Stimulated activated CD8-positive, alpha-beta memory T cell treated with anti-CD3 and anti-CD28 coated beads, Interleukin-7, amount 100 ng/mL, for 4 hours (primary cell): ENCODE data around the gene NAALADL2.
"Not testable (repeated sequence)": the region's sequence is repeated elsewhere in the genome, so short reads cannot be mapped to it uniquely, and the experiment has no call there.

ENCODE experiments used
- DNase-seq, 2 donors: peaks; one replicate each; pipeline ENCODE4 v3.0.0-alpha.2; 2020; ENCODE audit warnings: low read depth in 2 of 2

NAALADL2 gene

DNA sequence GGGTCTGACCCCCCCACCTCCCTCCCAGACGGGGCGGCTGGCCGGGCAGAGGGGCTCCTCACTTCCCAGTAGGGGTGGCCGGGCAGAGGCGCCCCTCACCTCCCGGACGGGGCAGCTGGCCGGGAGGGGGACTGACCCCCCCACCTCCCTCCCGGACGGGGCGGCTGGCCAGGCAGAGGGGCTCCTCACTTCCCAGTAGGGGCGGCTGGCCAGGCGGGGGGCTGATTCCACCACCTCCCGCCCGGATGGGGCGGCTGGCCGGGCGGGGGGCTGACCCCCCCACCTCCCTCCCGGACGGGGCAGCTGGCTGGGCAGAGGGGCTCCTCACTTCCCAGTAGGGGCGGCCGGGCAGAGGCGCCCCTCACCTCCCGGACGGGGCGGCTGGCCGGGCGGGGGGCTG lies 272.7 kb downstream of the NAALADL2 start:
- not testable (repeated sequence) for DNase-seq

DNA sequence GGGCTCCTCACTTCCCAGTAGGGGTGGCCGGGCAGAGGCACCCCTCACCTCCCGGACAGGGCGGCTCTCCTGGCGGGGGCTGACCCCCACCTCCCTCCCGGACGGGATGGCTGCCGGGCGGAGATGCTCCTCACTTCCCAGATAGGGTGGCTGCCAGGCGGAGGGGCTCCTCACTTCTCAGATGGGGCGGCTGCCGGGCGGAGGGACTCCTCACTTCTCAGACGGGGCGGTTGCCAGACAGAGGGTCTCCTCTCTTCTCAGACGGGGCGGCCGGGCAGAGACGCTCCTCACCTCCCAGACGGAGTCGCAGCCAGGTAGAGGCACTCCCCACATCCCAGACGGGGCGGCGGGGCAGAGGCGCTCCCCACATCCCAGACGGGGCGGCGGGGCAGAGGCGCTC lies 273.6 kb downstream of the NAALADL2 start:
- DNase-seq, result not testable (repeated sequence)

DNA sequence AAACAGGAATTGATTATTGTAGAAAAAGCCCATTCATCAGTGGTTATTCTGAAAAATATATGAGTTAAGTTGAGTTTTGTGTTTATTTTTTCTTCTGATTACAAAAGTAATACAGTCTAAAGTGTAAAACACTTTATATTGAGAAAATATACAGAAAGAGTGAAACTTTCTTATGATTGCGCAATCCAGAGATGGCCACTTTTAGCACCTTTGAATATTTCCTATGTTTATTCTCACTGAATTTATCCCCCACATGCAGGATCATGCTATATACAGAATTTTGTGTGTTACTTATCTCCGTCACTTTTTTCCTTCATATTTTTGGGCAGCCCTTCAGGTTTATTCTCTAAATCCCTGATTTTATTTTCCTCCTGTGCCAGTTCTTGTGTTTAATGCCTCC lies 285.2 kb downstream of the NAALADL2 start:
- no peak for DNase-seq

- DNase-seq, result no peak
Observed at GRCh38 chr3:175146258-175146657, 287.1 kb downstream of the NAALADL2 start.

DNA sequence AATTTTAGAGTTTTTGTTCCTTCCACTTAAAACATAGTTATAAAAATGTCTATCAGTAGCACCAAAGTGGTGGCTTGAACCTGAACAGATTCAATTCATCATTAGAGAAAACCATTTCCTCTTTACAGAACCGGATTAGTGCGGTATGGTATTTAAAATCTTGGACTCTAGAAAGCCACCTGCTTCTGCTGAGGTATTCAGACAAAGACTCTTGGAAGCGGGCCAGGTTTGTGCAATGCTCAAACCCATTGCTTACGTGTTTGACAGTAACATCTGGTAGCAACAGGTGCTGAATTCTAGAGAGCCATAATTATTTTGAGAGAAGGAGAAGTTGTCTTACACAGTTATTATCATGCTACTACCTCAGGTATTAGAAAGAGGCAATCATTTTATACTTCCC lies 290.5 kb downstream of the NAALADL2 start:
- DNase-seq, result no peak

- no peak for DNase-seq
Observed at GRCh38 chr3:175150812-175151401, 291.8 kb downstream of the NAALADL2 start.

- no peak for DNase-seq
Observed at GRCh38 chr3:175153595-175153994, 294.5 kb downstream of the NAALADL2 start.

DNA sequence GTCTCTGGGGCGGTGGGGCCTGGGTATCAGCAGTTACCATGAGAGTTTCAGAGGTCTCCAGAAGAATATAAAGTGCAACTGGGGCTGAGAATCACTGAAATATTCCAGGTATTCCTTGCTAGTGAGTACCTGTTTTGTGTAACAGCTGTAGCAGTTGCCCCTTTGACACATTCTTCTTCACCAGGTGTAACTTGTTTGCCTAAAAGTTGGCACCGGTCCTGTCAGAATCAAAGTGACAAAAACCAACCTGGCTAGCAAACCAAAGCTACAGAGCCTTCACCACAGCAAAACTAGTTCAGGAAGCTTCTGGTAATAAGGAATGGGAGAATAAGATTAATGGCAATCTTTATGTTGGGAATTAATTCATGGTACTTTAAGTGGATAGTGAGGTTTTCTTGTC lies 296.0 kb downstream of the NAALADL2 start:
- DNase-seq, result no peak

- no peak for DNase-seq
Observed at GRCh38 chr3:175159202-175159601, 300.1 kb downstream of the NAALADL2 start.

DNA sequence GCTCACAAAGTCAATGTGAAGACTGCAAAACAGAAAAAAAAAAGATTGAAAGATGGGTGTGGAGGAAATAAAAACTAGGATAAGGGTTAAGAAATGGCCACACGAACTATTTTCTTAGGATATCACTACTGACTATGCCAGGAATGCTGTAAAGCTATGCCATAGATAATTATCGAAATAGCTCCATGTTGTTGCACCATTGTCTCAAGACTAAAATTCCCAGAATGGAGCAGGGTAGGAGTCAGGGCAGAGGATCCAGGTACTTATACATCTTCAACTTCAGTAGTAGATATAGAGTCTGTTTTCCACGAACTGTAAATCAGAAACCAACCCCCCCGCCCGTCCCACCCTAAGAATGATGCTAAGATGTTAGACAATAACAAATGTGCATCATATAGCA lies 302.2 kb downstream of the NAALADL2 start:
- DNase-seq, result no peak

DNA sequence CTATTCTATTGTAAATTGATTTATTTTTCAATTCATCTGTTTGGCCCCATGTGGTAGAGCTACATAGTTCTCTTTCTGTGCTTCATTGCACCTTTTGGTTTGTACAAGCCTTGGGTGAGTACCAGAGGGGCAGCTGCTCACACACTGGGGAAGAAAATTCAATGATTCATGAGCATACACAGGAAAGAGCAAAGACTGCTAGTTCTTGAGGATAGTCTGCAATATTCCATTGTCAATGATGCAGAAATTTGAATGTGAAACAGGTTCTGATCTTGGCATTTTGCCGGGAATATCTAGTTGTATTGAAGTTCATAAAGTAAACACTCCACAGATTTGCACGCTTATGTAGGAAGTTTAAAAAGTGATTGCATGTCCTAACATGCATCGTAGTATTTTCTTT lies 304.6 kb downstream of the NAALADL2 start:
- no peak for DNase-seq

GRCh38 chr3:175173117-175173516 lies 314.0 kb downstream of the NAALADL2 start:
- not testable (repeated sequence) for DNase-seq

DNA sequence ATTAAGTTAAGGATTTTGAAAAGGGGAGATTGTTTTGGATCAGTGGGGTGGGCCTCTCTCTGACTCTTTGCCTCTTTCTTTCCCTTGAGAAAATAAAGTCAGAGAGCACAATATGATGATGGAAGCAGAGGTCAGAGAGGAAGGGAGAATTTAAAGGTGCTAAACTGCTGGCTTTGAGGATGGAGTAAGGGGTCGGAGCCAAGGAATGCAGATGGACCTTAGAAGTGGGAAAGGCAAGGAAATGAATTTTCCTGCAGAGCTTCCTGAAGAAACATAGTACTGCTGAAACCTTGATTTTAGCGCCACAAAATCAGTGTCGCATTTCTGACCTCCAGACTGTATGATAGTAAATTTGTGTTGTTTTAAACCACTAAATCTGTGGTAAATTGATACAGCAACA lies 317.4 kb downstream of the NAALADL2 start:
- no peak for DNase-seq

DNA sequence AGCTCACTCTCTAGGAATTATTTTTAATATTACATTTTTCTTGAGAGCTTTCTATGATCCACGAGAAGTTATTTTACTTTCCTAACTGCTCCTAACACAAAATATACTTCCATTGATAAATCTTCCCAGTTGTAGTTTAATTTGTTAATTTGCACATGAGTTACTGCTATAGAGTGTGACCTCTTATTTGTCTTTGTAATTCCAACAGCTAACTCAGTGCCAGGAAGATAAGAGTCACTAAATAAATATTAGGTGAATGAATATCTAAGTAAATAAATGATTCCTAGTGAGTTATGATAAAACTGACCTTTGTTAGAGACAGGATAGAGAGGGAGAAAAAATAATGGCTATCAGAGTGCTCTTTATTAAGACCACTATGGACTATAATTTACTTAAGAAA lies 319.9 kb downstream of the NAALADL2 start:
- DNase-seq, result no peak

DNA sequence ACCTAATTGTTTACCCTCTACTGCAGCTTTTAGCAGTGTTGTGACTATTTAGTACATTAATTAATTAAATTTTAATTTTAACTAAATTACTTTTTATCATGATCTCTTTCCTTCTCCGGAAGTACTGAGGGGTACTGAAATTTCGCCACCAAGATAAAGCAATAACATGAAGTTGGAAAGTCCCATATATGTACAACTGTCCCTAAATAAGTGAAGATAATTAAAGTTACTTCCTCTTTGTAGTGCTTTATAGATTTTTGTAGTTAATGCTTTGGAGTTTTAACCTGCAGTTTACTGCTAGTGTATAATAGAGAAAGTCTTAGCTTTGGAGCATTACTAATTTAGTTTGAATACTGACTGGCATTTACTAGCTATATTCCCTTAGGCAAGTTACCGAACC lies 325.3 kb downstream of the NAALADL2 start:
- DNase-seq, result no peak

- no peak for DNase-seq
Observed at GRCh38 chr3:175185903-175186302, 326.8 kb downstream of the NAALADL2 start.

DNA sequence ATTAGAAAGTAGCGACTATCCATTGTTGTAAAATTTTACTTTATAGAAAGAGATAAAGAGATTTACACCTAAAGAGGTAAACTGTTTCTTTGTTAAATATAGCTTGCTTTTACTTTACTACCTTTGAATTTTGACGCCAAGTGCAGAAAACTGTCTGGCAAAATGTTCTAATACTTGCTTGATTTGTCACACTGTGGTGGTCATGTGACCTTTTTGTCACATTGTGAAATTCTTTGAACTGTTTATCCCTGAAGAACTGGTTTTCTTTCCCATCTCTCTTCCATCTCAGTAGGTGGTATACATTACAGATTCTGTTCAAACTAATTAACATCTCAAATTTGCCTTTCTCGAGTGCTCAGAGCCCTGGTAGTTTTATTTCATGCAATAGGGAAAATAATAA lies 327.4 kb downstream of the NAALADL2 start:
- no peak for DNase-seq

DNA sequence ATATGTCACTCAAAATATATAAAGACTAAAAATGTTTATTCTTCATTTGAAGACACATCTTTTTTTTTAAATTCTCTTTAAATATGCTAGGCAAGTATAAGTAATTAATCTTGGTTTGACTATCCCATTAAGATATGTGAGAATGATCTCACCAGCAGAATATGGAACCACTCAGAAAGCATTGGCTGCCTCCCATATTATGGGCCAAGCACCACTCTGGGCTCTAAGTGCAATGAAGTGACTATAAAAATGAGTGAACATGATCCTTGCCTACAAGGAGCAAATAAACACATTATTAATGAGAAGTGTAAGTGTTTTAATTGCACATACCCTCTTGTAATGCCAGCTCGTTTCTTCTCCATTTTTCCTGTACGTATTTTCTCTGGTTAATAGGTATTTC lies 328.5 kb downstream of the NAALADL2 start:
- no peak for DNase-seq

GRCh38 chr3:175192536-175192935 lies 333.4 kb downstream of the NAALADL2 start:
- DNase-seq, result no peak

DNA sequence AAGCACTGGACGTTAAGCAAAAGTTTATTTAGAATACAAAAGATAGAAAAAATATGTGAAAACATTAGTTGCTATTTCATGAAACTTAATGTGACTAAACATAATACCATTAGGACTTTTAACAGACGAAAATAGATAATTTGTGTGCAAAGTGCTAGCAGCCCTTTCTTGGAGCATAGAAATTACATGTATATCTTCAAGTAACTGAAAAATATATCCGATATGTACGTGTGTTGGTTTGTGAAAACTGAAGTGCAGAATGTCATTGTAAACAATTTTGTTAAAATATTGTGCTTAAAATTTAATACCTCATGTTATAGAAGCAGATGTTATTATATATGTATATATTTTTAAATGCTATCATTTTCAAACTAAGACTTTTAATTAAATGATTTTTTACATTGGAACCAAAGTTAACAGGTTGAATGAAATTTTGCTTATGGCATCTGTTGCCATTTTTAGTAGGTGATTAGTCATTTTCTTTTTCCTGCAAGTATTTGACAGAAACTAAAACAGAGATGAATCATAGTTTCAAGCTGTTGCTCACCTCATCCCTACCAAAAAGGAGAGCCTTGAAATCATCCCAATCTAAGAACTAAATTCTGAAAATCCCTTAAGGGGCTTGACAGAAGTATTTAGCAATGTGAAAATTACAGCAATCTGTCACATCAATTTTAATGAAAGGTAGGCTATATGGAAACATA lies 334.8 kb downstream of the NAALADL2 start:
- DNase-seq, result no peak

- no peak for DNase-seq
Observed at GRCh38 chr3:175198991-175199783, 340.1 kb downstream of the NAALADL2 start.

DNA sequence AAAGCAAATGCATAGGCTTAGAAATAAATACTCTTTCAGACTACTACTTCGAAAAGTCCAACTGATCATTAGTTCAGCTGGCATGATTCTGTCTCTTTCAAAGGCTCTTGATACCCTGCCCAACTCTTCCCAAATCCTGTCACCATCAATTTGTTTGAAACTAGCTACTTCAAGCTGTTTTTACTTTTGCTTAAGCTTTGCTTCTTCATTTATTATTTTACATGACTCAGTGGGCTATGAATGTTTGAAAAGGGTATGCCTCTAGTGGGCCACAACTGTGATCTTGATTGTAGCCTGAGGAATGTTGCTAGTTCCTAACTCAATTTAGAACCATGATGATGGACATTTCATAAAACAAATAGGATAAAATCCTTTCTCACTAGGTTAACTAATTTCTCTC lies 340.8 kb downstream of the NAALADL2 start:
- no peak for DNase-seq
